ENCODE data around the gene SP2.

SP2 gene

DNA sequence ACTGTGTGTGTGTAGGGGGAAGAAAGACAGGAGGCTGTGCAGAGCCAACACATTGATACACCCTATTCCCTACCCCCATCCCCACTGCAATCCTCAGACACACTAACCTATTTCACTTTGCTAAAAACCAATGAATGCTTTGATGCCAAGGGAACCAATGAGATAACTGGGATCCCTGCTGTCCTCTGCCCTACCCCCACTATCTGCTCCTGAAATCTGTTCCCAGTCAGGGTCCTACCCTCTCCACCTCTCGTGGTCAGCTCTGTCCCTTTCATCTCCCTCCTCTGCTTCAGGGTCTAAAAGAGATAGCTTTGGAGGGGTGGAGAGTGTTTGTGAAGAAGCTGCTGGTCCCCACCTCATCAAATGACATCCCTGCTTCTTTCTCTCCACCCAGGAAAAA is 26.0 kb upstream of the SP2 start:
- DNase-seq (ENCODE audit: low read depth in 2 of 3, low spot score in 1 of 3): no peak

DNA sequence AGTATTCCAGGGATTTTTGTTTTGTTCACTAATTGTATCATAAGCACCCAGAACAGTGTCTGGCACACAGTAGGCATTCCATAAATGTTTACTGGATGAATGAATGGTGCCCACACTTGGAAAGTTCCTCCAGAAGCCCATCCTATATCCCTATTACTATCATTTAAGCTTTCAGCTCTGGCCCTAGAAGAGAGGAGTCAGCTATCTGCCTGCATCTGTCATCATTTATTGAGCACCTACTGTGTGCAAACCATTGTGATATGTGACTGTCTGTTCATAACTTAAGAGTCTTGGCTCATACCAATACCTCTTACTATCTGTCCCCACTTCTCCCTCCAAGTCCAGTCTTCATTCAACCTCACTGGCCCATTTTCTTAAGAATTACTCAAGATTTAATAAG is 25.0 kb upstream of the SP2 start:
- no peak for DNase-seq (ENCODE audit: low read depth in 2 of 3, low spot score in 1 of 3)

DNA sequence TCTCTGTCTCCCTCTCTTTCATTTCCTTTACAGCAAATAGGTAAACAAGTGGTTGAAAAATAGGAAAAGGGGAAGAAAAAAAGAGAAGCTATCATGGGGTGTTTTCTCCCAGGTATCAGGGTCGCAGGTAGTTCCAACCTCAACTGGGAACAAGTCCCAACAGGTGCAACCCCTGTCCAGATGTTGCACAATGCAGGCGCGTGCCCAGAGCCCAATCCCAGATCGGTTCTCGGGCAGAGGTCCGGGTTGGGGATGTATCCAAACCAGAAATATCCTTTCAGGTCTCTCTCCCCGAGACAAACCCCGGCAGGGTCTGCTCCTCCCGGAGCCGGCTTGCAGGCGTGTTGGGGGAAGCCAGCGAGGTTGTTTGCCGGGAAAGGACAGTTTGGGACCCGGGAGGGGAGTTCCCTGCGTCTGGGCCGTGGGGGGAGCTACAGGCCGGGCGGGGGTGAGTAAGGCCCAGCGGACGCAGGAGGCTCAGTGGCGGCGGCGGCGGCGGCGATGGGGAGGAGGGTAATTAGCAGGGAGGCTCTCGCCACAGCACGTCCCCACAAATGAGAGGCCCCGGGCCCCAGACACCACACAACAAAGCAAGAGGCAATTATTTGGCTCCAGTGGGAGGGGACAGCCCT is 23.9 kb upstream of the SP2 start:
- no peak for DNase-seq (ENCODE audit: low read depth in 2 of 3, low spot score in 1 of 3)

DNA sequence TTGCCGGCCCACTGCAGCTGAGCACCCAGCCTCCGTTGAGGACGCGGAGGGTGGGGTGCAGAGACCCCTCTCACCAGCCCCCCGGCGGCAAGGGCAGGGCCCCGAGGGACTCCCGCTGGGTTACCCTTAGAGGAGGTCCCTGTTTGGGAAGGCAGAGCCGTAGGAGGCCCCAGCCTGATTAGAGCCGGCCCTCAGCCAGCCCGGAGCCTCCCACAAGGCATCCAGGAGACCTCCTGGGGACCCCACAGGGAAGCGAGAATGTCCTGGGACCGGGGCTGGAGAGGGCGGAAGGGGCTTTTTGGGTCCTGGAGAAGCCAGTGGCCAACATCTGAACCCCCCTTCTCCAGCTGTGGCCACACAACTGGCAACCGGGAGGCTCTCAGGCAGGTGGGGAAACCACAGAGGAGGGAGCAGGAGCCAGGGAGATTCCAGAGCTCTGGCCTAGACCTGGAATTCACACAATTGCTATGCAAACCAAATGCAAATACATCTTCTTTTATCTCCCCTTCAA is 23.3 kb upstream of the SP2 start:
- DNase-seq (ENCODE audit: low read depth in 2 of 3, low spot score in 1 of 3): no peak

DNA sequence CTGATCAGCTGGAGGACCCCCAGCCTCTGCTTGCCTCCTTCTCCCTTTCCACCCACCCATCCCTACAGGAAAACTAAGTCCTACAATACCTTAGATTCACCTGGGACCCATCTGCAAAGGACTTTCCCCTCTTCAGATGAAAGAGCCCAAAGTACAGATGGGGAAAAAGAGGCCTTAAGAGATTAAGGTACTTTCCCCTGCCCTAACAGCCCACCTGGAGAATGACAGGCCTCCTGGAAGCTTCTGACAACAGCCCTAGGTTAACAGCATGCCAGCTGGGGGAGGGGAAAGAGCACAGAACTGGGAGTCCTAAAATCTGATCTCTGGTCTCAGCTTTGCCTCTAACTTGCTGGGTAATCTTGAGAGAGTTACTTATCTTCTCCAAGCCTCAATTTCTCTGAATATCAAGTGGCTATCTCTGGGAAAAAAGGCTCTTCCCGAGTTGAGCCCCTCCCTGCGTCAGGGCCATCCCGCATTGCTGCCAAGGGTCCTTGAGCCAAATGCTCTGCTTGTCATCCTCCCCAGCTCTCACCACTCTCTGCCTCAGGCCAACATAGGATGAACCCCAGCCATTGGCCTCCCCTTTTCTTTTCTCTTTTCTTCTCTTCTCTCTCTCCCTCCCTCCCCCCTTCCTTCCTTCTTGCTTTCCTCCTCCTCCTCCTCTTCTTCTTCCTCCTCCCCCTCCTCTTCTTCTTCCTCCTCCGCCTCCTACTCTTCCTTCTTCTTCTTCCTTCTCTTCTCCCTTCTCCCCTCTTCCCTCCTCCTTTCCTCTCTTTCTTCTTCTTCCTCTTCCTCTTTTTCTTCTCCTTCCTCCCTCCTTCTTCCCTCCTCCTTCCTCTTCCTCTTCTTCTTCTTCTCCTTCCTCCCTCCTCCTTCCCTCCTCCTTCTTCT is 22.6 kb upstream of the SP2 start:
- no peak for DNase-seq (ENCODE audit: low read depth in 2 of 3, low spot score in 1 of 3)

DNA sequence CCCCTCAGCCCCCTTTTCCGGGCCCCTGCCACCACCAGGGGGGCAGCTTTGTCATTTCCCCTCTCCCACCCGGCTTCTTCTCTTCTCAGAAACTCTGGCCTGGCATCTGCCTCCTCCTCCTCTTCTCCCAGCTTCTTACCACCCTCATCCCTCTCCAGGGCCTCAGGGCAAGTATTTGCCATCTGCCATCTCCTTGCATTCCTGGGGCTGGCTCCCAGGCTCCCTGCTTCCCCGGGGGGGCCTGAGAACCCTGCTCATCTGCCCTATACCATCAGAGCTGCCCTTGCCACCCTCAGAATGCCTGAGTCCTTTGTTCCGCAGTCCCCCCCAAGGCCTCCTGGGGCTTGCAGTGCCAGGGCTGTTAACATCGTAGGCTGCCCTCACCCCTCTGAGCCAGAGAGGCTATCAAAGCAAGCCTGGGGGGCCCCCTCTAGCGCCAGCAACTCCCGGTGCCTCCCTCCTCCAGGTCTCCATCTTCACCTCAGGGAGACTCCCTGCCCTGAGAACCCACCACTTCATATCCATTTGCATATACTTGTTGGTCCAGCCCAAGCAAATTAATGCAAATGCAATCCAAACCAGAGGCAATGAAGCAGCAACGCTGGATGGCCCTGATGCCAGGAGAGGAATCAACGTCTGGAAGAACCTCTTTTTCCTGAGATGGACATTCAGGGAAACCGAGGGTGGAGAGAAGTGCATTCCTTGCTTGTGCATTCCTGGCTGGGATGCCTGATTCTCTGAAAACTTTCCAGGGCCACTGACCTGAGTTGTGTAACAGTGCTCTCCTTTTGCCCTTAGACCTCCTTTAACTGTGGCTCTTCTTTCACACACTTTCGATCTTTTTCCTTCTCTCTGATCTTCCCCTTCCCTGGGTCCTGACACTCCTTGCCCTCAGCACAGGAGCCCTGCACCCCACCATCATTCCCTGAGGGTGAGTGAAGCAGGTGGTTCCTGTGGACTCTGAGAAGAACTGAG is 20.7 kb upstream of the SP2 start:
- DNase-seq (ENCODE audit: low read depth in 2 of 3, low spot score in 1 of 3): no peak

DNA sequence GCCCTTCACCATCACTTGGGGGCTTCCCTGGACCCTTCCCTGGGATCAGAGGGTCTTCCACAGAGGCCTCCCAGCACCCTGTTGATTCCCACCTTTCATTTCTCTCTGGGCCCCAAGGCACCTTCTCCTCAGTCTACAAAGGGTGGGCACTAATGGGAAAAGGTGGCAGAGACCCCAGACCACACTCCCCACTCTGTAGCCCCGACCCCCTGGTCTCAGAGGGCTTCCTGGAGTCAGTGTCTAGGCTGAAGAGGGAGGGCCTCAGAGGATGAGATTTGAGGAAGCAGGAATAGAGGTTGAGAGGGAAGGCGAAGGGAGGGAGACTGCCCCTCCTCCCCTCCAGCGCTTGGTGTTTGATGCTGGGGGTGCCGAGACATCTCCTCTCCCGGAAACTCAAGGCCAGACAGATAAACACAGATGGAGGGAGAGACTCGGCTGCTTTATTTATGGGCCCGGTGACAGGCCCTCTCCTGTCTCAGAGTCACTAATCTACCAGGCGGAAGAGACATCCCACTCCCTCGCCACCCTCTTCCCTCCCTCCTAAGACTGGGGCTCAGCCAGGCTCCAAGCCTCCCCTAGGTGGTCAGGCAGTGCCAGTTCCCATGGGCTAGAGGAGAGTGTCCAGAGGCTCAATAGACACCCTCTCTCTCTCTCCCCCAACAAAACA is 18.5 kb upstream of the SP2 start:
- no peak for DNase-seq (ENCODE audit: low read depth in 2 of 3, low spot score in 1 of 3)

DNA sequence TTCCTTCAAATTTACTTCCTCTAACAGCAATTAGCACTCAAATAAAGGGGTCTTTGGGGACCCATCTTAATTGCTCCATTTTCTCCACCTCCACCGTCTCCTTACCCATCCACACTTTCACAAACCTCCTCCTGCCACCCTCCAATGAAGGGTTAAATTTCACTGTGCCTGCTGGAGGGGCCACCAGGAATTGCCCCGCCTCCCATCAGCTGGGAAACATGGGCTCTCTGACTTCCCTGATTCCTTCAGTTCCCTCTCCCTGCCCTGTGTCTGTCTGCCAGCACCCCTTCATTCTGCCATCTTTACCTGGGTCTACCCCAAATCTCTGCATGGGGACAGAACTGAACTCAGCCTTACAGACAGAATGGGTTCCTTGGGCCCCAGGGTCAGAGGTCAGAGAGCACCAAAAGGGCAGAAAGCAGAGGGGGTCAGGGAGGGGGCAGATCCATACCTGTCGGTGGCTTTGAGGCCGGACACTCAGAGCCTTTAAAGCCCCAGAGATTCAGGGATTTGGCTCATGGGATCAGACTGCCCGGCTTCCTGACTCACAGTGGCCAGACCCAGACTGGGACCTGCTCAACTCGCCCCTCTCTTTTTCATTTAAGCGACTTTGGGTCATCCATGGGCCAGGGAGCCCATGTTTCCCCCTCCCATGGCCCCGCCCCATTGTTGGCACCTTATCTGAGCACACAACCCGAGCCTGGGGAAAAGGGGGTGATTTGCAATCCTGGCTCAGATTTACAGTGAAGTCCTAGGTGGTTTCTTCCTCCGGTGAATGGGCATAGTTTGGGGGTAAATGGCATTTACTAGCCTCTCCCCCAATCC is 17.6 kb upstream of the SP2 start:
- DNase-seq (ENCODE audit: low read depth in 2 of 3, low spot score in 1 of 3): no peak

DNA sequence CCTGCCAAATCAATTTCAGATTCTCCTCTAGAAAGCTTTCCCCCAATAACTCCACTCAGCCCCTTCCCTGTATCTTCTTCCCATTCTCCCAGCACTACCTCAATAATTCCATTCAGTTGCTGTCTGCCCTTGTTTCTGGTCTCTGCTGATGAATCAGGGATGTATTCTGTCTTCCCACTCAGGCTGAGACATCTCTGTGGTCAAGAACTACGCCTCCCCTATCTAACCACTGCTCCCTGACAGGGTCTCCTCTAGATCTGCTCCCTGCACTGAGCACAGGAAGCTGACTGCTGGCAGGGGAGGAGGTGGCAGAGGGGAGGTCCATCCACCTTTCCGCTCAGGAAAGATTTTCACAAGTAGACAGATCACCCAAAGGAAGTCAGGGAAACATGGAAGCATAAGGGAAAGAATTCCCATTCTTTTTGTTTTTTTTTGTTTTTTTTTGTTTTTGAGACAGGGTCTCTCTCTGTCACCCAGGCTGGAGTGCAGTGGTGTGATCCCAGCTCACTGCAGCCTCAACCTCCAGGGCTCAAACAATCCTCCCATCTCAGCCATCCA is 16.9 kb upstream of the SP2 start:
- DNase-seq (ENCODE audit: low read depth in 2 of 3, low spot score in 1 of 3): no peak

DNA sequence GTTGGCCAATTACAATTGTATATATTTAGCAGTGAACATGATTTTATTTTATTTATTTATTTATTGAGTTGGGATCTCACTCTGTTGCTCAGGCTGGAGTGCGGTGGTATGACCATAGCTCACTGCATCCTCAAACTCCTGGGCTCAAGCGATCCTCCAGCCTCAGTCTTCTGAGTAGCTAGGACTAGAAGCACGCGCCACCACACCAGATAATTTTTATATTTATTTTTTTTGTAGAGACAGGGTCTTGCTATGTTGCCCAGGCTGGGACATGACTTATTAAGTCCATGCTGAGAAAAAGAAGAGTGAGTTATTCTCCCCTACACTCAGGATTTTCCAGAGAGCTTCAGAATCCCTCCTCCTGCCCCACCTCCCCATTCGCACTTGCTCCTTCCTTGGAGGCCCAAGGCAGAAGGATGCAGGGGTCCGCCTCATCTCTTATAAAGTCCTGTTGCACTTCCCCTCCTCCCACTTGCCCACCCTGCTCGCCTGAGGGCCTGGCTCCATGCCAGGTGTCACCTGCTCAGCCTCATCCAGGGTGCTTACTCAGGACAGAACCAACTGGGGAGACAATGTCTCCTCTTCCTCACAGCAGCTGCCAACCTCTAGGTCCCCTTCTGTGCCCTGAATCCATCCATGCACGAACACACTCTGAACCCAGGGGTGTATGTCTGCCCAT is 16.1 kb upstream of the SP2 start:
- no peak for DNase-seq (ENCODE audit: low read depth in 2 of 3, low spot score in 1 of 3)

DNA sequence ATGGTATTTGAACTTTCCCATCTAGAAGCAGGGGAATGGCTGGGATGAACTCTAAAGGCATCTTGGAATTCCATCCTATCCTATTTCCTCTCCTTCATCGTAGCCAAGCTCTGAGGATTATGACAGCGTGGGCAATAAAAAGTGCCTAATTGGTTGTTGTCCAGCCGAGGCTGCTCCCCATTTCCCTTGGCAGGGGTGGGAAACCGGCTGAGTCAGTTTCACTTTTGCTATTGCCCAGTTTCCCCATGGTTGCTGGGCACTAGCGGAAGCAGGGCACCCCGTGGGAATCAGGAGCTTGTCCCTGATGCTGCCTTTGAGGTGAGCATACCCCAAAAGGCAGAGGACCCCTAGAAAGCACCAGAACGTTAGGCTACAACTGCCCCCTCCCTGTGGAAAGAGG is 13.8 kb upstream of the SP2 start:
- no peak for DNase-seq (ENCODE audit: low read depth in 2 of 3, low spot score in 1 of 3)

DNA sequence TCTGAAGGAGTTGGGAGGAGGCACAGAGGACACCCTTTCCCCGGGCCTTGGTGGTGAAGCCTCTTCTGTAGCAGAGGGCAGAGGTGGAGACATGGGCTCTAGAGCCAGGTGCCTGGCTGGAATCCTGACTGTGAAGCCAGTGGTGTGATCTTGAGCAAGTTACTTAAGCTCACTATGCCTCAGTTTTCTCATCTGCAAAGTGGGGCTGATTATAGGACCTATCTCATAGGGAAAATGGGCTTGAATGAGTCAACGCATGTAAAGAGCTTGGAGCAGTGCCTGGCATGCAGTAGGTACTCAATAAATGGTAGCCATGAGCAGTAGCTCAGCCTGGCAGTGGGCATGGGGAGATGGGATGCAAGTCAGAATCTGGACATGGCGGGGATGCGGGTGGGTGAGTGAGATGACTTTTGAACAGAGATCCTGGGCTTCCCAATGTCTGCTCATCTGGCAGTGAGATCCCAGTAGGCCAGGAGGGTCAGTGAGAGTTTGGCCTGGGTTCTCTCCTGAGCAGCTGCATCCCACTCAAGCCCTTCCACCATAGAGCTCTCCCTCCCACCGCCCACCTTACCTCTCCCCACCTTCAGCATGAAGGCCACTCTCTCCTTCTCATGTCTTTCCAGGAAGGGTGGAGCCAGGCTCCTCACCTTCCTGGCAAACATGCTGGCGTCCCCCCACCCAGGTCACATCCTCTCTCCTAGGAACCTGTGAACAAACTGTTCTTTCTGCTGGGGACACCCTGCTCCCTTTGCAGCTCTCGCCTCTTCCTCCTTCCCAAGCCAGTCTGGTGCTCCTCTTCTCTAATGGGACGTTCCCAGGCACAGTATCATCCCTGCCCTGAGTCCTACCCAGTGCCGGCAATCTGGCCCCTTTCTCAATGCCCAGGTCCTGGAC is 13.1 kb upstream of the SP2 start:
- DNase-seq (ENCODE audit: low read depth in 2 of 3, low spot score in 1 of 3): no peak

DNA sequence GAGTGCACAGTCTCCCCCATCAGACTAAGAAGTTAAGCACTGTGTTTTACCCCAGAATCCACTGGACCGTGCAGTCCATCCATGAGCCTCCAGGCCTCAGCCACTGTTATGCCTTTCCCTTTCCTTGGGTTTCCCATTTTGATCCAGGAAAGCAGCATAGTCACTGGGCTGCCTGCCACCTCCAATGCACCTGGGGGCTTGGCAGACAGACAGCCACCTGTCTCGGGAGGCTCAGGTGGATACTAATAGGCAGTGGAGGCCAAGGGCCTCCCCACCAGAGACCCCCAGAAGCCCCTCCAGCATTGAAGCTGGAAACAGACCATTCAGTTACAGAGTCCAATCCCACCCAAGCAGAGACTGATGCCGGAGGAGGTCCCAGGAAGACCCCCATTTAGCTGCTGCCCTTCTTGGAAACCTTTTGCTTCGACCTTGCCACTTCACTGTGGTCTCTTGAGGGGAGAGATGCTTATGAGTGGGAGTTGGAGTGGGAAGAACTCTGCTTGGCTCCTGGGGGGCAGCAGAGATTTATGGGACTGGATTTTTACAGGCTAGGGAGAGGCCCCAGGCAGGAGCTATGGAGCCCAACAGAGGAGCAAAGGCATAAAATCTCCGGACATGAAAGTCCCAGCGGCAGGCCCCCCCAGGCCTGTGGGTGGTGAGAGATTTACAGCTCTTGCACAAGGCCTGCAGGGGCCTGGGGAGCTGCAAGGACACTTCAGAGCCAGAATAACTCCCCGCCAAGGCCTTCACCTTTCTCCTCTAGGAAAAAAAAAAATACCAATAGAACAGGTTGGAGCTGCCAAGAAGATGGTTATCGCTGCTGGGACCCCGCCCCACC is 12.2 kb upstream of the SP2 start:
- no peak for DNase-seq (ENCODE audit: low read depth in 2 of 3, low spot score in 1 of 3)

DNA sequence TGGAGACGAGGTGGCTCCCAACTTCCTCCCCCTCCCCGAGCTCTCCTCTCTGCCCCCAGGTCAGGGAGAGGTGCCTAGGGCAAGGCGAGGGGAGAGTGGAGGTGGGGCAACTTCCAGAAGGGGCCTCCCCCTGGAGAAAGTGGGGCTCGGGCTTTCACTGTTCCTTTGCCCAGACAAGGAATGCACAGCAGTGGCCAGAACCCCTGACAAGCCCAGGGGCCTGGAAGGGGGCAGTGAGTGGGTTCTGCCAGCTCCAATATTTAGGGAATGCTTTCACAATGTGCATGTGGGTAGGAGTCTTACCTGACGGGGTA is 11.7 kb upstream of the SP2 start:
- DNase-seq (ENCODE audit: low read depth in 2 of 3, low spot score in 1 of 3): no peak

DNA sequence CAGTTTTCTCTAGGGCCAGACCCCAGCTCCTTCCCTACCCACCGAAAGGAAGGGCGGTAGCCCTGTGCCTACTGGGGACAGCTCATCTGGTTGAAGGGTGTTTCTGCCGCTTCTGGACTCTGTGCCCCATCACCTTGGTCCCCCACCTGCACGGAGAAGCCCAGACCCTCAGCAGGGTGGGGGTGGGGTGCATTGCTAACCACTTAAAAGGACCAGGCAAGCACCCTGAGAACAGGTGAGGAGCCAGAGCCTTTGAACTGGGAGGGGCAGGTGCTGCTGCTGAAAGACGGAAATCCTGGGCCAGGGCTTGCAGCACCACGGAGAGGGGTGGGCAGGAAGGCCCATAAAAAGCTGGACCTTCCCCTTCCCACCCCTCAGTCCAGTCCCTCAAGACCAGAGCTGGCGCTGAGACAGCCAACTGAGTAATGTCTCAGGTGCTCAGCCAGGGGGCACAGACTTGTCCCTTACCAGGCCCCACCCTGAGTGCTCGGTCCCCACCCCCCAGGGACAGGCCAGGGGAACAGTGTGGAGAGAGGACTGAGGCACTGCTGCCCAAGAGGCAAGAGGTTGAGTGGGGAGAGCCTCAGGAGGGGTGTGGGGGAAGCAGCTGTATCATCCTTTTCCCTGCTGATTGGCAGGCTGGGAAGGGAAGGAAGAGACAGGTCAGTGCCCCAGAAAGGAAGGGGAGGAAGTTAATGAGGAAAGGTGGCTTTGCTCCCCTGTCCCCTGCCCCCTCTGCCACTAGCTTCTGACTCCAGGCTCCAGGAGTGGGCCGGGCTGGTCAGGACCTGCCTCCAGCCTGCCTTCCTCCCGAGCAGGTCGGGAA is 10.9 kb upstream of the SP2 start:
- DNase-seq (ENCODE audit: low read depth in 2 of 3, low spot score in 1 of 3): no peak

DNA sequence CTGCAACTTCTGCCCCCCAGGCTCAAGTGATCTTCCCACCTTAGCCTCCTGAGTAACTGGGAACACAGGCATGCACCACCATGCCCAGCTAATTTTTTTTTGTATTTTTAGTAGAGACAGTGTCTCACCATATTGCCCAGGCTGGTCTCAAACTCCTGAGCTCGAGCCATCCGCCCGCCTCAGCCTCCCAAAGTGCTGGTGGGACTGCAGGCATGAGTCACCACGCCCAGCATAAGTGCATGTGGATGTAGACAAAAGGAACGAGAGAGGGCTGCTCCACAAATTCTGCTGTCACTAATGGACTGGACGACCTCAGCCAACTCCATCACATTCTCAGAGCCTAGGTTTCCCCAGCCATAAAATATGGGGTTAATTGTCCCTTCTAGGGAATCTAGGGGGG is 7.7 kb upstream of the SP2 start:
- no peak for DNase-seq (ENCODE audit: low read depth in 2 of 3, low spot score in 1 of 3)

All from stimulated activated CD4-positive, alpha-beta T cell treated with anti-CD3 and anti-CD28 coated beads, Interleukin-12 subunit alpha, Interleukin-12 subunit beta, amount 100 ng/mL, for 48 hours (primary cell).